SK-N-SH treated with all-trans-retinoic acid at 6 μM for 48 hours (cell line): ENCODE data around the gene ARPC1A.

Experiments
- ATAC-seq: fragments of 200-7000 bp; cut with Tn5 transposase; 3 replicates; pipeline ENCODE4 v1.9.1; 2020; ENCODE audit warnings: mild to moderate bottlenecking, moderate library complexity
- ARNTL ChIP-seq: fragments of 450-650 bp; formaldehyde crosslinking; IDR thresholded peaks from 2 replicates; pipeline ENCODE4 v1.5.0; 2020; ENCODE audit warnings: low read depth, mild to moderate bottlenecking, moderate library complexity, borderline replicate concordance
- BACH2 ChIP-seq: fragments of 250-450 bp; sonication (Bioruptor Pico); IDR thresholded peaks from 2 replicates; pipeline ENCODE4 v1.9.0; 2021; ENCODE audit warnings: mild to moderate bottlenecking, borderline replicate concordance
- CSRNP3 ChIP-seq: fragments of 250-450 bp; sonication (Bioruptor Pico); IDR thresholded peaks from 2 replicates; pipeline ENCODE4 v1.5.1; 2021; ENCODE audit warnings: mild to moderate bottlenecking, moderate library complexity
- ESRRG ChIP-seq: fragments of 250-450 bp; sonication (Bioruptor Pico); IDR thresholded peaks from 2 replicates; pipeline ENCODE4 v1.6.1; 2021; ENCODE audit warnings: mild to moderate bottlenecking
- GLIS3 ChIP-seq: fragments of 250-450 bp; sonication (Bioruptor Pico); IDR thresholded peaks from 2 replicates; pipeline ENCODE4 v1.5.0; 2020; ENCODE audit warnings: mild to moderate bottlenecking, moderate library complexity
- ISL1 ChIP-seq: fragments of 250-450 bp; sonication (Bioruptor Pico); IDR thresholded peaks from 2 replicates; pipeline ENCODE4 v2.1.2; 2022; ENCODE audit warnings: mild to moderate bottlenecking, moderate library complexity
- OSR1 ChIP-seq: fragments of 250-450 bp; sonication (Bioruptor Pico); IDR thresholded peaks from 2 replicates; pipeline ENCODE4 v1.8.0; 2022; ENCODE audit warnings: moderate library complexity, mild to moderate bottlenecking, inconsistent platforms
- PATZ1 ChIP-seq: fragments of 250-450 bp; sonication (Bioruptor Pico); IDR thresholded peaks from 2 replicates; pipeline ENCODE4 v1.8.0; 2020; ENCODE audit warnings: mild to moderate bottlenecking, moderate library complexity, borderline replicate concordance
- POU6F1 ChIP-seq: fragments of 250-450 bp; sonication (Bioruptor Pico); IDR thresholded peaks from 2 replicates; pipeline ENCODE4 v1.8.0; 2021; ENCODE audit warnings: low read depth, mild to moderate bottlenecking, moderate library complexity, borderline replicate concordance
- PPARA ChIP-seq: fragments of 250-450 bp; sonication (Bioruptor Pico); IDR thresholded peaks from 2 replicates; pipeline ENCODE4 v1.5.0; 2020; ENCODE audit warnings: mild to moderate bottlenecking, borderline replicate concordance
- TCF4 ChIP-seq: fragments of 250-450 bp; sonication (Bioruptor Pico); IDR thresholded peaks from 2 replicates; pipeline ENCODE4 v1.8.0; 2021; ENCODE audit warnings: mild to moderate bottlenecking, moderate library complexity, borderline replicate concordance
- TOX ChIP-seq: fragments of 250-450 bp; sonication (Bioruptor Pico); IDR thresholded peaks from 2 replicates; pipeline ENCODE4 v1.8.0; 2021; ENCODE audit warnings: mild to moderate bottlenecking, moderate library complexity, borderline replicate concordance
- TSHZ2 ChIP-seq: fragments of 250-450 bp; sonication (Bioruptor Pico); IDR thresholded peaks from 2 replicates; pipeline ENCODE4 v1.5.0; 2020; ENCODE audit warnings: mild to moderate bottlenecking, moderate library complexity
- ZNF565 ChIP-seq: fragments of 450-650 bp; formaldehyde crosslinking; conservative IDR thresholded peaks from 2 replicates; pipeline ENCODE4 v1.5.0; 2020; ENCODE audit warnings: low read depth, mild to moderate bottlenecking, moderate library complexity
- ZNF8 ChIP-seq: fragments of 450-650 bp; formaldehyde crosslinking; IDR thresholded peaks from 2 replicates; pipeline ENCODE4 v1.5.0; 2020; ENCODE audit warnings: mild to moderate bottlenecking, moderate library complexity

The ARPC1A gene

GRCh38 chr7:99390941-99391602, 65.4 kb downstream of the ARPC1A start:
- ATAC-seq: no peak
- no peak for TF ChIP-seq ZNF8 (CRISPR knock-in tag)
- TF ChIP-seq PATZ1 (CRISPR knock-in tag): no peak
- TF ChIP-seq ISL1: no peak
- no peak for TF ChIP-seq TCF4
- no peak for TF ChIP-seq ZNF565 (CRISPR knock-in tag)
- TF ChIP-seq TOX (CRISPR knock-in tag): no peak
- TF ChIP-seq ARNTL (CRISPR knock-in tag): no peak
- TF ChIP-seq CSRNP3 (CRISPR knock-in tag): no peak
- TF ChIP-seq, all 23 proteins: peak for 0

- TF ChIP-seq ESRRG (CRISPR knock-in tag): no peak
- no peak for TF ChIP-seq ARNTL (CRISPR knock-in tag)
- TF ChIP-seq OSR1 (CRISPR knock-in tag): no peak
- no peak for TF ChIP-seq ZNF565 (CRISPR knock-in tag)
- no peak for TF ChIP-seq PPARA (CRISPR knock-in tag)
- no peak for TF ChIP-seq BACH2 (CRISPR knock-in tag)
- no peak for TF ChIP-seq ISL1
- no peak for TF ChIP-seq GLIS3
- TF ChIP-seq CSRNP3 (CRISPR knock-in tag): no peak
- TF ChIP-seq POU6F1 (CRISPR knock-in tag): no peak
- ATAC-seq: no peak
Measured at GRCh38 chr7:99392046-99392445, 66.3 kb downstream of the ARPC1A start.

- TF ChIP-seq GLIS3 (peak; percentile 78; the same call in 1 of the 2 replicates), TSHZ2 (CRISPR knock-in tag) (0 out of 2 replicates have a peak, but pooled peaks have one; percentile 27), ESRRG (CRISPR knock-in tag) (no peak), CSRNP3 (CRISPR knock-in tag) (peak; percentile 30; the same call in 1 of the 2 replicates)
- peak; percentile 68 for ATAC-seq
Measured at GRCh38 chr7:99392659-99393354, 67.1 kb downstream of the ARPC1A start.
